Cardiac septum (tissue), 1 donor: ENCODE measurements around the gene BTAF1. TPM values are rescaled to one million over a fixed set of nuclear protein-coding genes. Genes with fewer than 3 reads are reported as not detected.
"Not testable (repeated sequence)": the region's sequence is repeated elsewhere in the genome, so short reads cannot be mapped to it uniquely, and the experiment has no call there.

Source experiments
- DNase-seq: peaks from one replicate; pipeline ENCODE4 v3.0.0-alpha.2; 2020; ENCODE audit warnings: low spot score
- intact Hi-C: fragments of 100-400 bp; cut with DNase I; formaldehyde crosslinking; loops from one replicate; pipeline ENCODE4 v1.14.0; 2022
- total RNA-seq: library from RNA; stranded (reverse); fragmentation: NEBNext Ultra II Directional; extraction: Animal tissue kit (Norgen Biotek cat#: 25700); gene quantifications from one replicate; pipeline ENCODE4 v1.2.1, GENCODE V29; 2021
- donor health status: DM: no; HTN: no; CAD: no.

The BTAF1 gene
- total RNA-seq, 1 donor from 2014 or later = 15.9 TPM

DNA sequence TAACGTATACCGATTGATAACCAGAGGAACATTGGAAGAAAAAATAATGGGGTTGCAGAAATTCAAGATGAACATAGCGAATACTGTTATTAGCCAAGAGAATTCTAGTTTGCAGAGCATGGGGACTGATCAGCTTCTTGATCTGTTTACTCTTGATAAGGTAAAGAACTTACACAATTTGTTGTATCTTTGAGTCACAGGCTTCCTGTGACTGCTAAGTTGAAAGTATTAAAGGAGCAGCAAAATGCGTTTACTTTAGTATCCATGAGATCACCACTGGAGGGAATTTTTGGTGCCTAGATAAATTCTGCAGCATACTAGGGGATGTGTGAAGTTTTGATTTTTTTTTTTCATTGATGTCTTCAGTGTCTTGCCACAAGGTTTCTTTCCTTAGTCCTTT, 103.6 kb downstream of the BTAF1 start:
- intact Hi-C loops = no loop called here
- no peak for DNase-seq

DNA sequence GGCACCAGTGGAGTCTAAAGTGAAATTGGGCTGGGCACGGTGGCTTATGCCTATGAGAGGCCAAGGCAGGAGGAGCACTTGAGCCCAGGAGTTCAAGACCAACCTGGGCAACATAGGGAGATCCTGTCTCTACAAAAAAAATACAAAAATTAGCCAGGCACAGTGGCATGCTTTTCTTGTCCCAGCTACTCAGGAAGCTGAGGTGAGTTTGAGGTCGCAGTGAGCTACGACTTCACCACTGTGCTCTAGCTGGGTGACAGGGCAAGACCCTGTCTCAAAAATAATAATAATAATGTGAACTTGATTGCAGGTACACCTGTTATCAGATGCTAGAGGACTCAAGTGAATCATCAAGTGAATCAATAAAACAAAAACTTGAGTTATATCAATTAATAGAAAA, 108.0 kb downstream of the BTAF1 start:
- DNase-seq = no peak
- intact Hi-C loops = no loop called here

- DNase-seq, intact Hi-C loops: not testable (repeated sequence)
Measured at GRCh38 chr10:92033070-92033469, 109.5 kb downstream of the BTAF1 start.

DNA sequence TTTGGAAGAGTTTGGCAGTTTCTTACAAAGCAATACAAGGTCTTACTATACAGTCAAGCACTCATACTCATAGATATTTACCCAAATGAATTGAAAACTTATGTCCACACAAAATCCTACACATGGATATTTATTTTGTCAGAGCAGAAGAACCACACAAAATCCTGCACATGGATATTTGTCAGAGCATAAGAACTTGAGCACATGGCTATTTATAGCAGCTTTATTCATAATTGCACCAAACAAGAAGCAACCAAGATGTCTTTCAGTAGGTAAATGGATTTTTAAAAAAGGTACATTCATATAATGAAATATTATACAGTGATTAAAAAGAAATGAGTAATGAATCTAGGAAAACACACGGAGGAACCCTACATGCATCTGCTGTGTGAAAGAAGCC, 115.4 kb downstream of the BTAF1 start:
- DNase-seq = no peak
- intact Hi-C loops = no loop called here

- DNase-seq = no peak
Measured at GRCh38 chr10:92042541-92042940, 119.0 kb downstream of the BTAF1 start.

DNA sequence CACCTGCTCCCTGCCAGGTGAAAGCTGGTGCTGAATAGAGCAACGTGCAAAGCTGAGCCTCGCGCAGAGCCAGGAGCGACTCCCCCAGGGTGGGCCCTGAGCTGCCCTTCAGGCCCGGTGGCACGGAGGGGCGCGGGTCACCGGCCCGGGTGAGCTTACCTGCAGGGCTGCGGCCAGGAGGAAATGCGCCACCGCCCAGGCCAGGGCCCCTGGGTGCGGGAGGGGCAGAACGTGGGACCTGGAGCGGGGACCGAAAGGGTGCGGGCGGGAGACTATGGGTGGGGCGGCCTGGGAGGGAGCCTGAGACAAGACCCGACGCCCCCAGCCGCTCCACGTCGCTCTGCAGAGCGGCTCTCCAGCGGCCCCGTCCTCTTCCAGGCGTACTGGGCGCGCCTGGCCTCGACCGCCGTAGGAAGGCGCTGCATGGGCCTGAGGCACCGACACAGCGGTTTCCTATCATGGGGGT, 122.1 kb downstream of the BTAF1 start:
- no peak for DNase-seq
- intact Hi-C loops = no loop called here

More at GRCh38 chr10:92042541-92042940, 119.0 kb downstream of the BTAF1 start:
- intact Hi-C loops = no loop called here

GRCh38 chr10:92047215-92047614, 123.6 kb downstream of the BTAF1 start:
- DNase-seq = no peak
- intact Hi-C loops = no loop called here

- peak; percentile 83 for DNase-seq
- intact Hi-C loops = no loop called here
Measured at GRCh38 chr10:92052088-92052487, 128.5 kb downstream of the BTAF1 start.

DNA sequence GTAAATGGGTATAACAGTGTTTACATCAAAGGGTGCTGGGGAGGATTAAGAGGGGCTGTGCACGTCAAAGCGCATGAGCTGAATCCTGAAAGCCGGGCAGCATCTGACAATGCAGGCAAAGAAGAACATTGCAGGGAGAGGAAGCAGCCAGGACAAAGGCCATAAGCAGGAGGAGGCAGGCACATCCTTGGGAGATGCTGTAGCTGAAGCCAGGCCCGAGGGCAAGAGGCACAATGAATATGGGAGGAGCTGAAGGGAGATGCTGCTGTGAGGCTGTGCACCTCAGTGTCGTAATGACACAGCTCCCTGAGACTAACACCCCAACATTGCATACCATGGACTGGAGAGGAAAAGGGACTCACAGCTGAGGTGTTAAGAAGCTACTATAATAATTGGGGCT, 129.2 kb downstream of the BTAF1 start:
- DNase-seq = no peak
- intact Hi-C loops = no loop called here

GRCh38 chr10:92054807-92055206, 131.2 kb downstream of the BTAF1 start:
- intact Hi-C loops = no loop called here
- no peak for DNase-seq

DNA sequence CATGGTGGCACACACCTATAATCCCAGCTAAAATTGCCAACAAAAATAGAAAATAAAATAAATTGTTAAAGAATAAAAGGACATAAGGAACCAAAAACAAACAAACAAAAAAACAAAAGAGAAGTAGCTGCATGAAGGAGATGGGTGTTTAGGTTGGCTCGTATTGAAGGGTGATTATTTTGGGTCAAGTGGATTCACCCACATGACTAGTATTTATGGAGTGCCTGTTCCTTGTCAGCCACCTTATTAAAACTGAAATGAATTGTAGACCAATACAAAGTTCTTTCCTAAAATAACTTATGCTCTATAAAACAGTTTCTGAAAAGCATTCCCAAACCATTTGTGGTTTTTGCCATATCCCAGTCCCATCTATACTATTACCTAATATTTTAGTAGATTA, 138.7 kb downstream of the BTAF1 start:
- intact Hi-C loops = no loop called here

DNA sequence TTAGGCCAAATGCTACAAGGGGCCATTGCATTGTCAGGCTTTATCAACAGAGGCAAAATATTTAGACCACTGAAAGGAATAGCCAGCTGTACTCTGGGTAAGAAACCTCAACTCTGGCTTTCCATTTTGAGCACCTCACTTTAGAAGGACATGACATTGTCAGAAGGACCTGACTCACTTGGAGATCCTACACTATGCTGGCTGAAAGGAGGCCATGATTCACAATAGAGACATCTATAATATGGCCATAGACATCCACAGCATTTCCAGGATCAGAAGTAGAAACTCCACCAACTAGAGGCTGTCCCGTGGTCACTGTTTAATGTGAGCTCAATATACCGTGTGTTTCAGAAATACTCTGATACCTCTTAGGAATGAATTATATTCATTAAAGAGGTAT, 140.9 kb downstream of the BTAF1 start:
- intact Hi-C loops = no loop called here
- no peak for DNase-seq

More for the DNA sequence above, 138.7 kb downstream of the BTAF1 start:
- no peak for DNase-seq

GRCh38 chr10:92066386-92066785, 142.8 kb downstream of the BTAF1 start:
- intact Hi-C loops = no loop called here

DNA sequence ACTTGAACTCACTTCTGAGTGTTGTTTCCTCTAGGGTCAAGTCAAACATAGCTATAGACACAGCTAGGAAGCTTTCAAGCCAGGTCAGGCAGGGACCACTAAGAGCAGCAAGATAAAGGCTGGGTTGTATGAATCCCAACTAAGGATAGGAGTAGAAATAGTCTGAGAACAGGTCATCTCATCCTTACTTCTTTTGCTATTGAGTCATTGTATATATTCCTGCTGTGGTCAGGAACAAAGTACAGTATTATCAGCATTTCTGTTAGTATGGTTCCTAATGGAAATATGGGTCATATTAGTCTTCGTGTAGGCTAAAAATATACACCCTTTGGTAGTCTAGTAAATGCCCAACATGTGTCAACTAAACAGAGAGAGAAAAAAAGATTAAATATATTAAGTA, 145.3 kb downstream of the BTAF1 start:
- DNase-seq = no peak
- intact Hi-C loops = no loop called here

More at GRCh38 chr10:92066386-92066785, 142.8 kb downstream of the BTAF1 start:
- no peak for DNase-seq

DNA sequence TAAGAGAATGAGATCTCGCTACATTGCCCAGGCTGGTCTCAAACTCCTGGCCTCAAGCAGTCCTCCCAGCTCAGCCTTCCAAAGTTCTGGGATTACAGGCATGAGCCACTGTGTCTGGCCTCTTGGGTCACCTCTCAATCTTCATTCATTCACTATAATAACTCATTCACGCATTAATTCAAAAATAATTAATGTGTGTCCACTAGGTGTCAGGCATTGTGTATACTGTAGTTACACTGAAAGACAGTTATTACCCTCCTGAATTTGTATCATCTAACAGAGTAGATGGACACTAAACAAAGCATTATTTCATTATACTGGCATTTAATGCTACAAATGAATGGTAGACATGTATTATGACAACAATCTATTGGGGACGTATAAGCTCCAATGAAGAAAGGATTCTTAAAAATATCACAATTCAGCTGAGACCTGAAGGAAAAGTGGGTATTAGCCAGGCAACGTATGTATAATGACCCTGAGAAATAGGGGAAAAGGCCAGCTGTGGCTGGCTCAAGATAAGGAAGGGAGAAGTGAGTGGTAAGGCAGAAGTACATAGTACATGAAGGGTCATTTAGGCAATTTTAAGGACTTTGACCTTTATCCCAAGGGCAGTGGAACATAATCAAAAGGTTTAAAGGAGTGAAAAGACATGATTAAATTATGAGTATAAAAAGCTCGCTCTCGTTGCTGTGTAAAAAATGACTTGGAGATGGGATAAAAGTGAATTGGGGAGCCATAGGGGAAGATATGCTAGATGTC, 150.7 kb downstream of the BTAF1 start:
- DNase-seq = no peak
- intact Hi-C loops = no loop called here

GRCh38 chr10:92075829-92076228, 152.3 kb downstream of the BTAF1 start:
- intact Hi-C loops = no loop called here
- DNase-seq = no peak

GRCh38 chr10:92076722-92077121, 153.2 kb downstream of the BTAF1 start:
- intact Hi-C loops = no loop called here
- no peak for DNase-seq

DNA sequence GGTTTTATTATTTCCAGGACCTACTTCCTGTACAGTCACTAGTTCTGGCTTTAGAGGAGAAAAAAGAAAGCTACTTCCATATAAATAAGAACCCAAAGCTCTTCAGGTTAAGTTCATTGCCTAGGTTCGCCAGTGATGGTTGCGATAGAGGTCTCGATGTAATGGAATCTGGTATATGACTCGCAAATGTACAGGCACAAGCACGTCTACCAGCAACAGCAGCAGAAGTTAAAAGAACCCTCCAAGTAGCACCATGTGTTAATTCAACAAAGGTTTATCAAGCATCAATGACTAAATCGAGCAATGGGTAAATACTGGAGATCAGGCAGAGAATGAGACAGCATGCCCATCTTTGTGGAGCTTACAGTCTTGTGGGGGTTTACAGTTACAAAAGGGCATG, 155.4 kb downstream of the BTAF1 start:
- intact Hi-C loops = no loop called here
- DNase-seq = no peak
